Dermis microvascular lymphatic vessel endothelial cell (primary cell): ENCODE data around the gene CACUL1. TPM values are rescaled to one million over a fixed set of nuclear protein-coding genes. Genes with fewer than 3 reads are reported as not detected.
"Not testable (repeated sequence)": the region's sequence is repeated elsewhere in the genome, so short reads cannot be mapped to it uniquely, and the experiment has no call there.

Source experiments
- DNase-seq, 2 donors: peaks; one replicate each; pipeline versions ENCODE4 v3.0.0 to v3.0.0-alpha.2; 2010; ENCODE audit warnings: low read depth in 2 of 2
- total RNA-seq: library from RNA; depleted of rRNA; stranded (reverse); fragments of >200 nt; gene quantifications from 2 replicates; pipeline ENCODE4 v1.2.1, GENCODE V29; 2014

The CACUL1 gene
- total RNA-seq, 1 donor from 2014 or later = 22.1 TPM

DNA sequence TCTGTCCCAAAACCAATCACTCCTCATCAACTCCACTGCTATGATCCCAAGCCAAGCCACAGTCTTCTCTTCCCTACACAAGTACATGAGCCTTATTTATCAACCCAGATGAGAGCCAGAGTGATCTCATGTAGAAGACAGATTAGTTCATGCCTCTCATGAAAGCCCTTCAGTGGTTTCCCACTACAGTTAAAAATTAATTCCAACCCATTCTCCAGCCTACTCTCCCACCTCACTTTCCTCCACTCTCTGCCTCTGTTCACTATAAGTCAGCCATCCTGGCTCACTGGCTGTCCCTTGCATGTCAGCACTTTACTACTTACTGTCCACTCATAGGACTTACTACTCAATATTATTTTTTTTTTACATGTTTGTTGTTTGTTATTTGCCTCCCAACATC lies 67.3 kb downstream of the CACUL1 start:
- no peak for DNase-seq

DNA sequence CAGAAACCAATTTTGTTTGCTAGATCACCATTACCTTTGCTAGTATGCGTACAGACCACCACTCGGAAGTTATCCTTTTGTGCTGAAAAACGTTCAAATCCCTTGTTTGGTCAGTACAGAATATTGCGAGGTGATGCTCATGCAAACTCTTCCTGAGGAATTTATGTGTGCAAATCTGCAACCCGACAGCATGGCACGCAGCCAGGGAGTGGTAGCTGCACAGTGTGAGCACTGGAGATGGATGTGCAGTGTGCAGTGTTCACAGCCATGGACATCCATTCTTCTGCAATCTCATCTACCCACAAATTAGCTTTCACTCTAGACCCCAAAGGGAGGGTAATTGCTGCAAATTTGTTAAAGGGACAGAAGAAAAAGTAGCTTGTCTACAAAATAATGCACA lies 72.2 kb downstream of the CACUL1 start:
- no peak for DNase-seq

DNA sequence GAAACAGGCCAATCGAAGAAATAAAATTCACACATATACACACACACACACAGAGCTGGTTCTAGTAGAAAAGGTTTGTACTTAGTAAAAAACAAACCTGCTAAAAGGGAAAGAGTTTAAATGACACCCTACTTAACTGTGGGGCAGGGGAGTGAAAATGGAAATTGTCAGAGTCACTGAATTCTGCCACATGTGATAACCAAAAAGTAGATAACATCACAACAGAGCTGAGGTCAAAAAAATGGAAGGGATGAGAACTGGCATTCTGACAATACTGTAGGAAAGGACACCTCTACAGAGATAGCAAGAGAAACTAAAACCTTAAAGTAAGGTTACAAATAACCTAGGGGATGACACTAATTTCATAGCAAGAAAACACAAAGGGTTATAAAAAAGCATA lies 74.6 kb downstream of the CACUL1 start:
- no peak for DNase-seq

DNA sequence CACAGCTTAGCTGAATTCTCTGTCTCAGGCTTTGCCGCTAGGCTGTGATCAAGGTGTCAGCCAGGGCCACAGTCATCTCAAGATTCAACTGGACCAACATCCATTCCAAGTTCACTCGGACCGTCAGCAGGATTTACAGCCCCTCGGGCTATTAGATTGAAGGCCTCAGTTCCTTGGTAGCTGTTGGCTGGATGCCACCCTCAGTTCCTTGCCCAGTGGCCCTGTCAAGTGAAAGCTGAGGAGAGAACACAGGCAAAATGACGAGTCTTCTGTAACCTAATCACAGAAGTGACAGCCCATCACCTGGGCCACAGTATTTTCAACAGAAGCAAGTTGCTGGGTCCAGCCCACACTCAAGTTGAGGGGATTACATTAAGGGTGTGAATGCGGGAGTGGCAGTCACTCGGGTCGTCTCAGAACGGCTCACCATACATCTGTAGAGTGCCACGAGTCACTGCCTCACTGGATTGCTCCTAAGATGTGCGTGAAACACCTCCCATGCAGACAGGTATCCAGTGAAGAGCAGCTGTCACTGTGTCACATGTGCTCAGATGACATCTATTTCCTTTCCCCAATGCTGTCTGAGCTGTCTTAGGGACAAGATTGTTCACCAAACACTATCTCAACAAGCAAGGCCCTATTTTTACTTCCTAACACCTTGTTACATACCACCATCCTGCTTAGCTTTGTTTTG lies 80.4 kb downstream of the CACUL1 start:
- DNase-seq = no peak

DNA sequence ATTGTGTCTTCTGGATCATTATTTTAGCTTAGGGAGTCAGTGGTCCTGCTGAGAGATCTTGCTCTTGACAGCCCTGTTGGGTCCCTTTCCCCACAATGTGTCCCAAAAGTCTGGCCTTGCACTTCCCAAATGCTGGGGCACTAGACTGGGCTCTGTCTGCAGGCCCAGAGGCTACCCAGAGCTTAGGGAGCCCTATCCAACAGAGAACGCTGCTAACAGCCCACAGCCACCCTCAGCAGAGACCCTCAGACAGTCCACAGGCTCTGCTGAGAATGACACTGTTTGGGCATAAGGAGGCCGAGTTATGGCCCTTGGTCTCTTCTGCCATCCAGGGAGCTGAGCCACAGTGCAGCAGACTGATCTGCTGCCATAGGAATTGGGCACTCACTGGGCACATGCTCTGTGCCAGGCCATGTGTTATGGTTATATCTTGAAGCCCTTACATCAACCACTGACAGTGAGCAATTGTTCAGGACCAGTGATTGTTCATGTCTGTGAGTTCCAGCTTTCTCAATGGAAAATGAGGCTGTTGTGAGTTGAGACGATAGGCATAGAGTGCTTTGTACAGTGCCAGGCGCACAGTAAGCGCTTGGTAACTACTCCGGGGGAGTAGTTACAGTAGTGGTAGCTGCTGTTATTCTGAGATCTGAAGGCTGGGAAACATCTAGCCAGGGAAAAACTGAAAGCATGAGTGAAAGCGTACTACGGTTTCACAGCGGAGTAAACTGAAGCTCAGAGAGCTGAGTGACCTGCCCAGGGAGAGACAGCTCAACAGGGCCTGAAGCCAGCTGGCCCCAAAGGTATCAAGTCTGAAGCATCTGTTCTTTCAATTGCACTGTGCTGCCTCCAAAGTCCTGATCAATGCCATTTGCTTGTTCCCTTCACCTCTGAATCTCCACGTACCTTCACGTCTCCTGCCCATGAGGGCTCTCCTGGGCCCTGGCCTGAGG lies 81.7 kb downstream of the CACUL1 start:
- DNase-seq = no peak

DNA sequence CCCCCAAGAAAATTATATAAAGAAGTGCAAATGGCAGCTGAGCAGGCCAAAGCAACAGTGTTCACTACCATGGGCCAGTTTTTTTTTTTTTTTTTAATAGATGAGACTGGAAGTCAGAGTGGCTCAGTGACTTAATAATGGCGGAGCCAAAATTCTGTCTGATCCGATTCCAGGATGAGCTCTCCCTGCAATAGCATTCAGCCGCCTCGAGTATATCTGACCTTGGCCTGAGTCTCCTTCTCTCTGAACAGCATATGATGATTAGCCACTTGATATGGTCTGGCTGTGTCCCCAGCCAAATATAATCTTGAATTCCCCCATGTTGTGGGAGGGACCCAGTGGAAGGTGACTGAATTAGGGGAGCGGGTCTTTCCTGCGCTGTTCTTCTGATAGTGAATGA lies 82.6 kb downstream of the CACUL1 start:
- DNase-seq = no peak

DNA sequence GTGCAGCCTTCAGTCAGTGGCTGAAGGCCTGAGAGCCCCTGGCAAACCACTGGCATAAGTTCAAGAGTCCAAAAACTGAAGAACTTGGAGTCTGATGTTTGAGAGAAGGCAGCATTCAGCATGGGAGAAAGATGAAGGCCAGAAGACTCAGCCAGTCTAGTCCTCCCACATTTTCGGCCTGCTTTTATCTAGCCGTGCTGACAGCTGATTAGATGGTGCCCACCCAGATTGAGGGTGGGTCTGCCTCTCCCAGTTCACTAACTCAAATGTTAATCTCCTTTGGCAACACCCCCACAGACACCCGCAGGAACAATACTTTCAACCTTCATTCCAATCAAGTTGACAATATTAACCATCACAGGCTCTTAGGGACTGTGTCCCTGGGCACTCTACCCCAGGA lies 83.5 kb downstream of the CACUL1 start:
- not testable (repeated sequence) for DNase-seq

DNA sequence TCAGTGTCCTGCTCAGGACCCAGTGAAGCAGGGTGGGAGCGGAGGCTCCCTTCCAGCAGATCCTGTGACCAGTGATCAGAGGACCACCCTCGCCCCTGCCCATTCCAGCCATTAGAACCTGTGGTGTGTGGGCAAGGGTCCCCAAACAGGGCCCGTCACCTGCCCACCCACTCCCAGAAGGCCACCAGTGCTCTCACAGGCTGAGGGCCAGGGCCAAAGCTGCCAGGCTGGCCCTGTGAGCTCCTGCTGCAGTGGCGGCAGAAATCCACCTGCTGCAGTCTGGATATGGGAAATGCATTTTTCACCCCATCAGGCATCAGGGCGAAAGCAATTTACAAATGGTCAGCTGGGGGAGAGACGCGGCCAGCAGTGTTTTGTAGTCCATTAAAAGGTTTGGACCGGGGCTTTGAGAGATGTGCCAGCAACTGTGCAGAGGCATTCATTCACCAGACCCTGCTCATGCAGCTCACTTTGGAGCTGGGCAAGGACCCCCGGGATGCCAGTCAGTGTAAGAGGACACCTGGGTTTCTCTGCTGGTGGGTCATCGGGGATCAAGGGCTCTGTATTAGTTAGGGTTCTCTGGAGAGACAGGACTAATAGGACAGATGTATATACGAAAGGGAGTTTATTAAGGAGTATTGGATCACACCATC lies 84.2 kb downstream of the CACUL1 start:
- DNase-seq = no peak

DNA sequence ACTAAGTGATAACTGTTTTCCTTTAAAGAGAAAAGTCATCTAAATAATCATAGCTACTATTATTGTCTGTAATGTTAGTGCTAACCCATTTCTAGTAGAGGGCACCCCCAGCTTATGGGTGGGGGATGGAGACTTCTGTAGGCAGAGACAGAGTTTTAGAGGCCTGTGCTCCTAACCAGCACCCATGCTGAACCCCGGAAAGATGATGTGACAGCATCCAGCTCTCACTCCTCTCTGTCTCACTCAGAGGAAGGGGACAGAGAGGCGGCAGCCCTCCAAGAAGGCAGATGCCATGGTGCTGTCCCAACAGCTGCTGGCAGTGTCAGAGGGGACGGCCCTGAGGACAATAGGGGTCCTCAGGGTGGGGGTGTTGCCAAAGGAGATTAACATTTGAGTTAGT lies 84.9 kb downstream of the CACUL1 start:
- DNase-seq = no peak

DNA sequence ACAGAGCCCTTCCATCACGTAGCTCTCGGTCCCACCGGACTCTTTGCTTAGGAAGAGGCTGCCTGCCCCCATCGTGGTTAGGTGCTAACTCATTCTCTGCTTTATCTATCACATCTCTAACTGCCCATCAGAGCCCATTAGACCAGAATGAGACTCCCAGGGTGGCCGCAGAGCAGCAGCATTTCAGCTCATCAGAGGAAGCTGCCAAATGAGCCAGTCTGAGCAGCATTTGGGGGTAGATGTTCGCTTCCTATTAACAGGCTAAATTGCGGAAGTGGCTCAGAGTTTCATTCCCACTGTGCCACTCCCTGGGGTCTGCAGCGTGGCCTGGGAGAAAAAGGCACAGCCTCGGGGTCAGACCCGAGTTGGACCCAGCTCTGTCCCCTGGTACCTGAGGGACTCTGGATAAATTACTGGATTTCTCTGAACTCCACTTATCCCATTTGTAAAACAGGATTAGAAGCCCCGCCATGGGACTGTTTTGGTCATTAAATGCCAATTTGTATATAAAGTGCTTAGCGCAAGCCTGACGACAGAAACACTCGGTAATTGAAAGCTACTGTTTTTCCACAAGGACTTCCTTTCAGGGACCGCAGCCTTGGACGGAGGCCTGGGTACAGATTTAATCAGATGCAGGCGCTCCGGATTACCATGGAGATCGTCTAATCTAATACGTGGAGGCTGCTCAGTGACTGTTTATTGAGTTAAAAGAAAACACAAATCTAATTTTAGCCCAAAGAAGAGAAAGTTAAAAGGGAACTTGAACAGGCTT lies 85.6 kb downstream of the CACUL1 start:
- DNase-seq = peak; percentile 12 to 41

DNA sequence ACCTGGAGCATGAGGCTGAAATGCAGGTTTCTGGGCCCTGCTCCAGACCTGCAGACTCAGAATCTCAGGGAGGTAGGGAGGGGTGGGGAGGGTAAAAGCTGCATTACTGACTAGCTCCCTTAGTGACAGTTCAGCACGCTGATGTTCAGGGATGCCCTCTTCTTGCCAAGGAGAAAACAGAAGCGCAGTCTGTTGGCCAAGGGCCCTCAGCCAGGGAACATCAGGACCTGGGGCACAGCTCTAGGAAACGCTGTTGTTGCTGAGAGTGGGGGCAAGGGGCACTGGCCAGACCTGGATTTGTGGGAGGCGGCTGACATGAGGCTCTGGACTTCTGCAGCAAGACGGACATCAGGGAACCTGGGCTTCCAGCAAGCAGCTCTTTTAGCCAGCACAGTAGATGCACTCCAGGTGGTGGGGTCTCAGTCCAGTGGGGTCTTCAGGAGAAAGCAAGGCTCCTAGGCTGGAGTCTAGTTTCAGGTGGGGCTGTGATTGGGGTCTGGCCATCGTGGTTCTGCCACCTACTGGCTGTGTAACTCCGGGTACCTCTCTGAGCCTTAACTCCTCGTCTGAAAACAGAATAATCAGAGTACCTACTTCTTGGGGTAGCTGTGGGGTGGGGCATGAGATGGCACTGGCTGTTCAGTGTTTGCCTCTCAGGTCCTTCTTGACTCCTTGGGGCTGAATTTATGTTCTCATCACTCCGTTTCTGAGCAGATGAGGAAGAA lies 86.4 kb downstream of the CACUL1 start:
- no peak for DNase-seq

DNA sequence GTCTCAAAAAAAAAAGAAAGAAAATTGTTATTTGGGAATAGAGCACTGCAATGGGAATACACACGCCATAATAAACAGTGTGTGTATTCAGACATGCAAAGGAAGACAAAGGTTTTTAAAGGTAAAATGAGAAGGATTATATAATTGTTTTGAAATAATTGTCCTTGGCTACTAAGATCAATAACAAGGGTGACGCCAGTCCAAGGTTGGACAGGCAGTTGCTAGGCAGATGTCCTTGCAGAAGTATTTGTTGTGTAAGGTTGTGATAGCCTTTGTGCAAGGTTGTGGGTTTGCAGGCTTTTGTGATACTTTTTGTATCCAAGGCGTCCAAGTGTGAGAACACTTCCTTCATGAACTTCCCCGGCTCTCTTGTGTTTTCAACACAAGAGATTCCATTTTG lies 87.0 kb downstream of the CACUL1 start:
- DNase-seq = no peak

DNA sequence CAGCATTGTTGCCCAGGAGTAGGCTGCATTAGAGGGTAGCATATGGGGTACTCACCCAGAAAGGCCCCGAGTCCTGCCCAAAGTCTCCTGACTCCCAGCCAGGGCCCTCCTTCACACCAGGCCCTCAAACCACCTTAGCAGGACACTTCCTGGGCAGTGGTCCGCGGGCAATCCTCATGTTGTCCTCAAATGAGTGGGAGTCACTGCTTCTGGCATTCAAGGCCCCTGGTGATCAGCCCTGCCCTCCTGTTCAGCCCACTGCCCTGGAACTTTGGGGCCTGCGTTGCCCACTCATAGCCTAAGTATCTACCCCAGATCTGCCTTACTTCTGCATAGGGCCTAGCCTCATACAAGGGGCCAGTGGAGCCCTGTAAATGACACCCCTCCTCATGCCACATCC lies 88.4 kb downstream of the CACUL1 start:
- no peak for DNase-seq

DNA sequence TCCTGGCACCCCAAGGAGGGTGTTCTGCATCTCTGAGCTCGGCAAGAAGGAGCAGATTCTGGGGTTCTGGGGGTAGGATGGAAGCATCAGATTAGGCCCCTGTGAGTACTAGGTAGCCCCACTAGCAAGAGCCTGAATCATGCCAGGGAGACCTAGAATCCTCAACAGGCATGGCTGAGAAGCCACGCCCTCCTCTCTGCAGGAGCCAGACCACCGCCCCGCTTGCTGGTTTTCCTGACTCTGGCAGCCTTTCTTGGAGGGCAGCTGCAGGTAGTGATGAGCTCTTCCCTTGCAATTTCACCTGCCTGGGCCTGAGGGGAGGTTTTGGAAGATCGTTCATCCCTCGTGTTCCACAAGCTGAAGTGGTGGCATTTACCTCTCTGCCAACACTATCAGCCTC lies 90.4 kb downstream of the CACUL1 start:
- DNase-seq = no peak

DNA sequence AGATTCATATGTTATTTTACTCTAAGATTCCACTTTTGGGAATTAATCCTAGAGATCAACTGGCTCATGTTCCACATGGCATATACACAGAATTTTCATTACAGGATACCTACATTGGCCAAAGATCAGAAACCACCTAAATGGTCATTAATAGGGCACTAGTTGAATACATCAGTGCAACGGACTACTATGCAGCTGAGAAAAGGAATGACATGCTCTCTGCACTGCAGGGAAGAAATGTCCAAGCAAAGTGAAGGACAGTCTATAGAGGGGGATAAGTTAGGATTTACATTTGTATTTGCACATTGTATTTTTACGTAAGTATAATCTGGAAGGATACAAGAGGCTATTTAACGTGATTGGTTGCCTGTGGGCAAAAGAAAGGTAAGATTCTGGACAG lies 91.6 kb downstream of the CACUL1 start:
- no peak for DNase-seq

DNA sequence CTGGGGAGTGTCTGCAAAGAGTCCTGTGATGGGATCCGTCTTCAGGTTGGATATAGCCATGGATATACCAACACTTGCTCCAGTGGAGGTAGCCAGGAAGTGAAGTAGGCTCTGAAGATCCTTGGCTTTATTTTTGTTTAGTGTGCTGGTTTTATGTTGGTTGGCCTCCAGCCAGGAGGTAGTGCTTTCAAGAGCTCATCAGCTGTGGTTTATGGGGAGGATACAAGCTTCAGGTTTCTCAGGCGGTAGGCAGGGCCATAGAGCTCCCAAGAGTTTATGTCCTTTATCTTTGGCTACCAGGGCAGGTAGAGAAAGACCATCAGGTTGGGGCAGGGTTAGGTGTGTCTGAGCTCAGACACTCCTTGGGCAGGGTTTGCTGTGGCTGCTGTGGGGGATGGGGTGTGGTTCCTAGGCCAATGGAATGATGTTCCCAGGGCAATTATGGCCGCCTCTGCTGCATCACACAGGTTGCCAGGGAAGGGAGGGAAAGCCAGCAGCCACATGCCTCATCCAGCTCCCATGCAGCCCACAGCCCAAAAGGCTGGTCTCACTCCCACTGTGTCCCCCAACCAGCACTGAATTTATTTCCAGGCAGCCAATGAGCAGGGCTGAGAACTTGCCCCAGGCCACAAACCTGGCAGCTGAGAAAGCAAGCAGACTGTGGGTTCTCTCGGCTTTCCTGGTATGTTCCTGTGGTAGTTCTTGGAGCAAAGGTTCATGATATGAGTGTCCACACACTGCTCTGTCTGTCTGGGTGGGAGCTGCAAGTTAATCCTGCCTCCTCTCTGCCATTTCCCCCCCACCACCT lies 92.3 kb downstream of the CACUL1 start:
- DNase-seq = no peak

DNA sequence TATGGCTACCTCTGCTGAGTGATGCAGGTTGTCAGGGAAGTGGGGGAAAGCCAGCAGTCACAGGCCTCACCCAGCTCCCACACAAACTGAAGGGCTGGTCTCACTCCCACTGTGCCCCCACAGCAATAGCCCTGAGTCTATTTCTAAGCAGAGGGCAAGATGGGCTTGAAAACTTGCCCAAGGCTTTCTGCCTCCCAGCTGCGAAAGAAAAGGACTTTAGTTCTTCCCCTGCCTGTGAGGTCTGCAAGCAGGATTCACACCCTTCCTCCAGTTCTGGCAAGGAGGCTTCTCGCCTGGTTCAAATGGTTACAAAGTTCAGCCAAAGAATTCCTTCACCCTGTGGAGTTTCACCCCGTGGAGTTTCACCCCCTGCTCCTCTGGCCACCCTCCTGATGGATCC lies 96.0 kb downstream of the CACUL1 start:
- no peak for DNase-seq

DNA sequence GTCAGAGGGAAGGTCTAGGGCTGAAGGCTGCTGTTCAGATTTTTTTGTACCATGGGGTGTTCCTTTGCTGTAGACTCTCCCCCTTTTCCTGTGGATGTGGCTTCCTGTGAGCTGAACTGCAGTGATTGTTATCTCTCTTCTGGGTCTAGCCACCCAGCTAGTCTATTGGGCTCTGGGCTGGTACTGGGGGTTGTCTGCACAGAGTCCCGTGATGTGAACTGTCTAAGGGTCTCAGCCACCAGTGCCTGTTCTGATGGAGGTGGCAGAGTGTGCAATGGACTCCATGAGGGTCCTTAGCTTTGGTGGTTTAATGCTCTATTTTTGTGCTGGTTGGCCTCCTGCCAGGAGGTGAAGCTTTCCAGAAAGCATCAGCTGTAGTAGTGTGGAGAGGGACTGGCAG lies 96.6 kb downstream of the CACUL1 start:
- not testable (repeated sequence) for DNase-seq

DNA sequence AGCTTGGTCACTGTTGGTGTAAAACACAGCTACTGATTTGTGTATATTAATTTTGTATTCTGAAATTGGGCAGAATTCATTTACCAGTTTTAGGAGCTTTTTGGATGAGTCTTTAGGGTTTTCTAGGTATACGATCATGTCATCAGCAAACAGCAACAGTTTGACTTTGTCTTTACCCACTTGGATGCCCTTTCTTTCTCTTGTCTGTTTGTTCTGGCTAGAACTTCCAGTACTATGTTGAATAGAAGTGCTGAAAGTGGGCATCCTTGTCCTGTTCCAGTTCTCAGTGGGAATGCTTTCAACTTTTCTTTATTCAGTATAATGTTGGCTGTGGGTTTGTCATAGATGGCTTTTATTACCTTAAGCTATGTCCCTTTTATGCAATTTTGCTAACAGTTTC lies 109.5 kb downstream of the CACUL1 start:
- not testable (repeated sequence) for DNase-seq

DNA sequence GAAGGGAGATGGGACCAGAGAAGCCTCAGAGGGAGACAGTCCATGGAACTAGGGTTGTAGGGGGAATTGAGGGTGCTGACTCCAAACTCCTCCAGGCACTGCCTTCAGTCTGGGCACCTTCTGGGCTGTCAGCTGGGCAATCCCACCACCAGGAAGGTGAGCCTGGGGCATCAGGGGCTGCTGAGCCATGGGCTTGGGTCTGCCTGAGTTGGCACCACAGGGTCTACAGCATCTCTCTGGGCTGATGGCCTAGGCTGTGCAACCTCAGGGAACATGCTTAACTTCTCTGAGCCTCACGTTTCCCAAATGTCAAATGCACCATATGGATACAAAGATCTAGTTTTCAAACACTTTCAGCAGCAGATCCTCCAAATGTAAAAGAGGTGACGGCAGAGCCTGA lies 112.5 kb downstream of the CACUL1 start:
- no peak for DNase-seq
